ENCODE results near the gene GRIA4.

GRCh38 chr11:105915021-105915420 lies 305.1 kb downstream of the GRIA4 start:
- TF ChIP-seq CTCF (IDR thresholded peaks at IDR 0.05; ENCODE audit: low read depth, low read length, missing input control) (no peak), TAF1 (conservative IDR thresholded peaks at IDR 0.05) (no peak), REST (IDR thresholded peaks at IDR 0.05) (no peak), SP1 (IDR thresholded peaks at IDR 0.05) (no peak), ZBTB33 (IDR thresholded peaks at IDR 0.05) (no peak)

Data from liver (tissue), 3 donors.